ENCODE measurements around the gene ST3GAL6. TPM values are rescaled to one million over a fixed set of nuclear protein-coding genes. Genes with fewer than 3 reads are reported as not detected.
A peak's percentile ranks its signal among the peaks of the same experiment; 100 is the strongest.

Gene ST3GAL6
- total and polyA plus RNA-seq, 2 of the 13 experiments (the other 11 are each of a cell fraction or from before 2014, with no cell fraction given), result 17.5 to 23.2 TPM

DNA sequence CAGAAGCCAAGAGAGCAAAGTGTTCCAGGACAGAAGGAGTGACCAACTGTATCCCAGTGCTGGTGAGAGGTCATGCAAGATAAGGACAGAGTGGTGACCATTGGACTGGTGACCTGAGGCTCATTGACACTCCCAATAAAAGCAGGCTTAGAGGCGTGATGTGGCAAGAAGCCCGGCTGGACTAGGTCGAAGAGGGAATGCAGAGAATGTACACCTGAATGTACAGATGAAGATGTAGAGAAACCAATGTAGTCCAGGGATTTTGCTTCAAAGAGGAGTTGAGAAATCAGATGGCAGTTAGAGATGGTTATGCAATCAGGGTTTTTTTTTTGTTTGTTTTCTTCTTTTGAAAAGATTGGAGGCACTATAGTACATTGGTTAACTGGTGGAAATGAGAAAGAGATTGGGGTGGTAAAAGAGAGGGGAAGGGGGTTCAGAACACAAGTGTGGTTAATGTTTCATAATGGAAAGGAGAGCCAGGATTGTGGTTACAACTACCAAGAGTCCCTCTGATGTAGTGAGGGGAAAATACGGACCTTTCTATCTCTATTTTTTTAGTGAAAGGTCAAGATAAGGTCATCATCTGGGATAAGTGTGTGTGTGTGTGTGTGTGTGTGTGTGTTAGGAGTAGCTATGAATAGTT lies 23.3 kb downstream of the ST3GAL6 start (continued):
- TF ChIP-seq ZFP36L2 (CRISPR knock-in tag; IDR thresholded peaks at IDR 0.05) (no peak), ZBTB10 (CRISPR knock-in tag; IDR thresholded peaks at IDR 0.05; ENCODE audit: borderline replicate concordance) (no peak), ZBTB7A (CRISPR knock-in tag; IDR thresholded peaks at IDR 0.05) (no peak), RARA (CRISPR knock-in tag; IDR thresholded peaks at IDR 0.05) (peak; percentile 72), ZKSCAN1 (IDR thresholded peaks at IDR 0.05; ENCODE audit: low read length) (no peak), HNF1A (IDR thresholded peaks at IDR 0.05; ENCODE audit: low read depth) (no peak), HNF1A (CRISPR knock-in tag; IDR thresholded peaks at IDR 0.05; ENCODE audit: borderline replicate concordance) (no peak), NR3C1 (CRISPR knock-in tag; IDR thresholded peaks at IDR 0.05) (no peak), RCOR2 (CRISPR knock-in tag; IDR thresholded peaks at IDR 0.05) (peak; percentile 87), SIN3B (IDR thresholded peaks at IDR 0.05; ENCODE audit: low read length) (no peak), NCOA2 (CRISPR knock-in tag; IDR thresholded peaks at IDR 0.05) (peak; percentile 76), NKX3-1 (CRISPR knock-in tag; IDR thresholded peaks at IDR 0.05) (no peak), SAP130 (CRISPR knock-in tag; IDR thresholded peaks at IDR 0.05; ENCODE audit: low read depth) (peak; percentile 51; the same call in 1 of the 2 replicates), ZNF761 (CRISPR knock-in tag; conservative IDR thresholded peaks at IDR 0.05) (0 out of 2 replicates have a peak, but pooled peaks have one; percentile 19)
- TF ChIP-seq, protein P1, sequence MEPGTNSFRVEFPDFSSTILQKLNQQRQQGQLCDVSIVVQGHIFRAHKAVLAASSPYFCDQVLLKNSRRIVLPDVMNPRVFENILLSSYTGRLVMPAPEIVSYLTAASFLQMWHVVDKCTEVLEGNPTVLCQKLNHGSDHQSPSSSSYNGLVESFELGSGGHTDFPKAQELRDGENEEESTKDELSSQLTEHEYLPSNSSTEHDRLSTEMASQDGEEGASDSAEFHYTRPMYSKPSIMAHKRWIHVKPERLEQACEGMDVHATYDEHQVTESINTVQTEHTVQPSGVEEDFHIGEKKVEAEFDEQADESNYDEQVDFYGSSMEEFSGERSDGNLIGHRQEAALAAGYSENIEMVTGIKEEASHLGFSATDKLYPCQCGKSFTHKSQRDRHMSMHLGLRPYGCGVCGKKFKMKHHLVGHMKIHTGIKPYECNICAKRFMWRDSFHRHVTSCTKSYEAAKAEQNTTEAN (CRISPR knock-in tag; conservative IDR thresholded peaks at IDR 0.05), result no peak
- TF ChIP-seq, protein P2, sequence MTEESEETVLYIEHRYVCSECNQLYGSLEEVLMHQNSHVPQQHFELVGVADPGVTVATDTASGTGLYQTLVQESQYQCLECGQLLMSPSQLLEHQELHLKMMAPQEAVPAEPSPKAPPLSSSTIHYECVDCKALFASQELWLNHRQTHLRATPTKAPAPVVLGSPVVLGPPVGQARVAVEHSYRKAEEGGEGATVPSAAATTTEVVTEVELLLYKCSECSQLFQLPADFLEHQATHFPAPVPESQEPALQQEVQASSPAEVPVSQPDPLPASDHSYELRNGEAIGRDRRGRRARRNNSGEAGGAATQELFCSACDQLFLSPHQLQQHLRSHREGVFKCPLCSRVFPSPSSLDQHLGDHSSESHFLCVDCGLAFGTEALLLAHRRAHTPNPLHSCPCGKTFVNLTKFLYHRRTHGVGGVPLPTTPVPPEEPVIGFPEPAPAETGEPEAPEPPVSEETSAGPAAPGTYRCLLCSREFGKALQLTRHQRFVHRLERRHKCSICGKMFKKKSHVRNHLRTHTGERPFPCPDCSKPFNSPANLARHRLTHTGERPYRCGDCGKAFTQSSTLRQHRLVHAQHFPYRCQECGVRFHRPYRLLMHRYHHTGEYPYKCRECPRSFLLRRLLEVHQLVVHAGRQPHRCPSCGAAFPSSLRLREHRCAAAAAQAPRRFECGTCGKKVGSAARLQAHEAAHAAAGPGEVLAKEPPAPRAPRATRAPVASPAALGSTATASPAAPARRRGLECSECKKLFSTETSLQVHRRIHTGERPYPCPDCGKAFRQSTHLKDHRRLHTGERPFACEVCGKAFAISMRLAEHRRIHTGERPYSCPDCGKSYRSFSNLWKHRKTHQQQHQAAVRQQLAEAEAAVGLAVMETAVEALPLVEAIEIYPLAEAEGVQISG (CRISPR knock-in tag; IDR thresholded peaks at IDR 0.05), result peak; percentile 63; the same call in 1 of the 2 replicates
- TF ChIP-seq, protein P3, sequence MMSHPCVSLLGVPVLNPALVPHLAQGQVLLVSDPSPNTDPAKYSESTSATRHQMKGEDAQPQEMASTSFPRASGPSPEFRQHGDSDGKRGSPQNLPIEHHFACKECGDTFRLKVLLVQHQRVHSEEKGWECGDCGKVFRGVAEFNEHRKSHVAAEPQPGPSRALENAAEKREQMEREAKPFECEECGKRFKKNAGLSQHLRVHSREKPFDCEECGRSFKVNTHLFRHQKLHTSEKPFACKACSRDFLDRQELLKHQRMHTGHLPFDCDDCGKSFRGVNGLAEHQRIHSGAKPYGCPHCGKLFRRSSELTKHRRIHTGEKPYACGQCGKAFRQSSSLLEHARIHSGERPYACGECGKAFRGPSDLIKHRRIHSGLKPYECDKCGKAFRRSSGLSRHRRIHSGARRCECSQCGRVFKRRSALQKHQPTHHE (CRISPR knock-in tag; IDR thresholded peaks at IDR 0.05; ENCODE audit: borderline replicate concordance), result no peak
